NCI-H146 treated with DMSO at 0.1 percent for 48 hours (cell line): ENCODE data around the gene SRC.

Experiments used
- DNase-seq: peaks from one replicate; lab custom pipeline; 2025; ENCODE audit not compliant: unreplicated experiment; lab: John Stamatoyannopoulos, UW

SRC gene

DNA sequence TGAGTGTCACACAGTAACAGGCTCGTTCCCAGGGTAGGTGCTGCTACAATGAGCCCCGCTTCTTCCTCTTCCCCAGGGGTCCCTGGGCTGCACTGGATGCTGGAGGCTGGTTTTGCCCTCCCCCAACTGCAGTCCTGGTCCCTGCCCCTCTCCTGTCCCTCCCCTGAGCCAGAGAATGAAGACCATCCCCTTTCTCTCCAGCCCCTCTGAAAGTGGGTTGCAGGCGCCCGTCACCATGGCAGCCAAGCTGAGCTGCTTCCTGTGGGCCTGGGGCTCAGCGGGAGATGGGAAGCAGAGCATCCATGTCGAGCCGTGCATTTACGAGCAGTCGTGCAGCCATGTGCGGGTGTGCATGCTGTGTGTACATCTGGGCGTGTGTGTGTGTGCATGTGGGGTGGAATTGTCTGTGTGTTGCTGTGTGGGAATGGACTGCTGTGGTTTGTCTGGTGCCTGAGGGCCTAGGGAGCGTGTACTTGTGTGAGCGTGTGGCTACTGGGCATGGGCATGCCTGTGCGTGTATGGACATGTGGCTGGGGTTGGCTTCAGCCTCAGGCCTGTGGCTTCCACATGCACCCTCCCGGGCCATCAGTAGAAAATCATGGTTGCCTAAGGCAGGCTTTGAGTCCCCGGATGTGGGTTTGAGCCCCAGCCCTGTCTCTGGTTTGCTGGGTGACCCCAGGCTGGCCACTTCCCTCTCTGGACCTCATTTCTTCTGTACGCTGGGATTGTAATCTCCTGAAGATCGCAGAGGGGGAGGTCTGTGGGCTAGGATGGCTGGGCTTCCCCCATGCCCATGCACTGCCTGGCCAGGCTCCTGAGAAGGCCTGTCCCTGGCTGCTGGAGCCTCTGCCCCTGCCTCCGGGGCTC lies 48.8 kb downstream of the SRC start:
- no peak for DNase-seq

DNA sequence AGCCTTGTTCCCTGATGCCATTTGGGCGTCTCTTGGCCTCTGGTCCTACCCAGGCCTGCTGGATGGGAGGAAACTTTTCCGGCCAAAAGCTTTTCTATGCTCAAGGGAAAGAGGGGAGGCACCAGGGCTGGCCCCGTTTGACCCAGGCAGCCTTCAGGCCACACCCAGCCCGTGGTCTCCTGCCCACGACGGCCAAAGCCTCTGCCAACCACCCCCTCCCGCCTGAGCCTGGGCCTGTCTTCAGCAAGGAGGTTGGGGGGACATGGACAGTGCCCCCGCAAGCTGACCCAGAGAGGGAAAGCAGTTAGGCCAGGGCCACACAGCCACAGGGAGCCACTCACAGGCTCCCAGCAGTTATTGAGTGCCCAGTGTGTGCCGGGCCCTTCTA lies 49.5 kb downstream of the SRC start:
- no peak for DNase-seq

DNA sequence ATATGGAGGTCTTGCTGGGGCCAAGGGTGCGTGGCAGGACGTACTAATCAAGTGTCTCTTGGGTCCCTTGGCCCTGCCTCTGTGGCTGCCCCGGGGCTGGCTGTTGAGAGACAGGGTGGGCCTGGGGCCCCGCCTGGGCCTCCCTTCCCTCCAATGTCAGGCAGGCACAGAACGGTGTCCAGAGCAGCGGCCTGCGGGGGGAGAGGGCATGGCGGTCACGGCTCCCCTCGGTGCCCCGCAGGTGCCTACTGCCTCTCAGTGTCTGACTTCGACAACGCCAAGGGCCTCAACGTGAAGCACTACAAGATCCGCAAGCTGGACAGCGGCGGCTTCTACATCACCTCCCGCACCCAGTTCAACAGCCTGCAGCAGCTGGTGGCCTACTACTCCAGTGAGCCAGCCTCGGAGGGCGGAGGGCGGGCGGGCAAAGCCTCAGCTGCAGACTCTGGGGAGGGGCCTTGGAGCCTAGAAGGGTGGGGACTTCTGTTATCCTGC lies 50.0 kb downstream of the SRC start:
- no peak for DNase-seq

DNA sequence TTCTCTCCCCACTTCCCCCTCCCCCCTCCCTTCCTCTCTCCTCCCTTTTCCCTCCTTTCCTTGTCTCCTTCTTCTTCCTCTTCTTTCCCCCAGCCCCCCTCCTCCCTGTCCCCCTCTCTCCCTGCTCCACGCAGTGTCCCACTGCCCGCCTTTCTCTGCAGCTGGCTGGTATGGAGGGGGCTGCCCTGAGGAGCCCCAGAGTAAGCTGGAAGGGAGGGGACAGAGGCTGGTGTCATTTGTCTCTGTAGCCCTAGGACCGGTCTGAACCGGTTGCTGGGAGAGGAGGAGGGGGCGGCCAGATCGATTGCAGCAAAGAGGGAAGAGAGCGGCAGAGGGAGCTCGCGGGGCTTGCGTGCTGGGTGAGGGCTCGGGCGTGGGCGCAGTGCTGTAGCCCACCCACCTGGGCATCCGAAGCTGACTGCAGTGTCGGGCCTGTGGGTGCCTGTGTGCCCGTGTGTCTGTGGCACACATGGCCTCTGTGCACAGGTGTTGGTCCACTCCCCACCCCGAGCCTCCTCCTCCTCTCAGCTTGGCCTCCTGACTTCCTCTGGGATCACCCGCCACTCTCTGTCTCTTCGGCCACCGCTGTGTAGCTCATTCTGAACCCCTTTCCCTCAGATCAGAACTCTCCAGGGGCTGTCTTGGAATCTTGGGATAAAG lies 50.6 kb downstream of the SRC start:
- DNase-seq, result no peak

DNA sequence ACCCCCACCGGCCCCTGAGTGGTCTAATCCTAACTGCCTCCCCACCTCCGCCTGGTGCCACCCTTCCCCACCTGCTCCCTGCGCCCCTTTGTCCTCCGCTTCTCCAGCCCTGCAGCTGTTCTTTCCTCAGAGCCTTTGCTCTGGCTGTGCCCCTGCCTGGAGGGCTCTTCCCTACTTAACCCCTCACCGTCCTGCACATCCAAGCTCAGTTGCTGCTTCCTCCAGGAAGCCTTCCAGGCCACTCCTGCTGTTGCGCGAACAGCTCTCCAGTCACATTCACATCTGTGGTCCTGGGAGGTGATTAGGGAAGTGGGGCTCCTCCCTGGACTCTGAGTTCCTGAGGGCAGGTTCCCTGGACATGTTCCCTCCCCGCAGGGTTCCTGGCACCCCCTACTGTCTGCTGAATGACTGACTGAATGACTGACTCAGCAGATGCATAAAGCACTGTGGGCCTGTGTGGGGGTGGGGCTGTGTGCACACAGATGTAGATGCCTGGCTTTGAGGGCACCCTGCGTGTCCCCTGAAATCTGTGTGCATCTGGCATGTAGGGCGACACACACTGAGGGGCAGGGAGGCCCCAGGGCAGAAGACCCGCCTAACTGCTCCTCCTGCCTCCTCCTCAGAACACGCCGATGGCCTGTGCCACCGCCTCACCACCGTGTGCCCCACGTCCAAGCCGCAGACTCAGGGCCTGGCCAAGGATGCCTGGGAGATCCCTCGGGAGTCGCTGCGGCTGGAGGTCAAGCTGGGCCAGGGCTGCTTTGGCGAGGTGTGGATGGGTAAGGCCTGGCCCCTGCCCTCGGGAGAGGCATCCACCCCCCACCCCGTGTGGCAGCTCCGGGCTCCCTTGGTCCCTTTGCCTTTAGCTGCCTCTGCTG lies 51.4 kb downstream of the SRC start:
- DNase-seq, result no peak

DNA sequence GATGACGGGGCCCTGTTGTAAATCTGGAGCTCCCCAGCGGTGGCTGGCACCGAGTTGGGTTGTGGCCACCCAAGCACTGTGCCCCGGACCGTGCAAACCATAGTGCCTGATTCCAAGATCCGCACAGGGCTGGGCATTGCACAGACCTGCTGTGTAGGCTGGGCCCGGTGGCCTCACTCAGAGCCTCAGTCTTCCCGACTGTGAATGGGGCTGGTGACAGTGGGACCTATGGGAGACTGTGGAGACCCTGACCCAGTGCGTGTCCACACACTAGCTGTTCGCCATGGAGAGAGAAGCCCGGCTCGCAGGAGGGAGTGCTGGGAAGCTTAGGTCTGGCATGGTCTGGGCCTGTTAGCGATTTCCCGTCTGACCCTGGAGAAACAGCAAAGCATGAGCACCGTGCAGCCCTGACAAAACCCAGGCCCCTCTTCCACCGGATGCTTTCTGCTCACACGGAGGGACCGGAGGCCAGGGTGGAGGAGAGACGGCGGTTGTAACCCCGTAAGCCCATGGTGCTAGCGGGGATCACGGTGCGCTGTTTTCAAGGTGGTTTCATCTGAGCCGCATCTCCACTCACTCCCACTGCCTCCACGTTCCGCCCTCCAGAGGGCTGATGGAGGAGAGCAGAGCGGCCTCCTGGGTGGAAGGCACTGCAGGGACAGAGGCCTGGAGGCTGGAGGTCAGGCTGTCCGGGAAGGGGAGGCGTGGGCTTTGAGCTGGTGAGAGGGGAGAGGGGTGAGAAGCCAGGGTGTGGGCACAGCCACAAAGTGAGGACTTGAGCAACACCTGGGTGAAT lies 52.2 kb downstream of the SRC start:
- no peak for DNase-seq

DNA sequence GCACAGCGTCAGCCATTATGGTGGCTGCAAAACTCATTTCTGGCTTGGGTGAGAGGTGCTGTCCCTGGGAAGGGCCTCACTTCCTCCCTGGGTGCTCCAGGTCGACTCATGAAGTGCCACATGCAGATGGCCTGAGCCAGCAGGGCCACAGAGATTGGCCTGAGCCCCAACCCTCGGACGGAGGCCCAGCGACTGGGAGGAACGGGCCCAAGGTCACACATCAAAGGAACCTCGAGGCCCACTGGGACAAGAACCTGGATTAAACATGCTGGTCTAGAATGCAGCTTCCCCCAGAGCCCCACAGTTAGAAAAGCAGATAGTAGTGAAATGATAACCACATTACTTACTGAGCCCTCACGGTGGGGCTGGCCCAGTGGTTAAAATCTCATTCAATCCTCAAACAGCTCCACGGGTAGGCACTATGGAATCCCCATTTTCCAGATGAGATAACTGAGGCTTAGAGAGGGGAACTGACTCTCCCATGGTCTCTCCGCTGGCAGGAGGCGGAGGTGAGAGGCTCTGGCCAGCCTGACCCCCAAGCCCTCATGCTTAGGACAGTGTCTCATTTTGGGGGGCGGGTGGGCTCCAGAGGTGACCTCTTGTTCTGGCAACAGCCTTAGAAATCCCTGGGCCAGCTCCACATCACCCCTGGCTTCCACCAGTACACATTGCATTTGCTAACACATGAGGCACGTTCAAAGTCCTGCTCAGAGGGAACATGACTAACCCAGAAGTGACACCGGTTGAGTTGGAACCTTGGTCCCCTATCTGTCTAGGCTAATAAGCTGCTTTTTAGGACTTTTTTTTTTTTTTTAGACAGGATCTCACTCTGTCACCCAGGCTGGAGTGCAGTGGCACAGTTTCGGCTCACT lies 53.0 kb downstream of the SRC start:
- DNase-seq, result no peak

DNA sequence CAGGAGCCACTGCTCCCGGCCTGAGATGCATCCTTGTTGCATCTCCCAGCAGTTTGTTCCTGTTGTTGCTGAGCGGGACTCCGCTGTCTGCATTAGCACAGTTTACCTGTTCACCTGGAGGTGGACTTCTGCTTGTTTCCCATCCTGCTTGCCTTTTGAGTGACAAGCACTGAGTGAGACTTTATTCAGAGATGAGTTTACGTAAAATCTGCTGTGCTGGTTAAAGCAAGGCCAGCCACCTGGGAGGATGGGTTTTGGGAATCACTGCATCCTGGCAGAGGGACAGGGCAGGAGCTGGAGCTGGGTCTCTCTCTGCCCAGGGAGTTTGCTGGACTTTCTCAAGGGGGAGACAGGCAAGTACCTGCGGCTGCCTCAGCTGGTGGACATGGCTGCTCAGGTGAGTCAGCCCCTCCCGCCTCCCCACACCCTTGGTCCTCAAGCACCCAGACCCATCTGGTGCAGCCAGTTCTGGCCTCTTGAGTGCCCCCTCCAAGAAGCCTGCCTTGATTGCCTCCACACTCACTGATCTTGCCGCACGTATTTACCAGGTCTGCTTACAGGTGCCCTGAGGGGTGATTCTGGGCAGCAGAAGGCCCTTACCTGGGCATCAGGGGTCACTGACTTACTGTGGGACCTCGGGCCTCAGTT lies 55.5 kb downstream of the SRC start:
- DNase-seq, result no peak

DNA sequence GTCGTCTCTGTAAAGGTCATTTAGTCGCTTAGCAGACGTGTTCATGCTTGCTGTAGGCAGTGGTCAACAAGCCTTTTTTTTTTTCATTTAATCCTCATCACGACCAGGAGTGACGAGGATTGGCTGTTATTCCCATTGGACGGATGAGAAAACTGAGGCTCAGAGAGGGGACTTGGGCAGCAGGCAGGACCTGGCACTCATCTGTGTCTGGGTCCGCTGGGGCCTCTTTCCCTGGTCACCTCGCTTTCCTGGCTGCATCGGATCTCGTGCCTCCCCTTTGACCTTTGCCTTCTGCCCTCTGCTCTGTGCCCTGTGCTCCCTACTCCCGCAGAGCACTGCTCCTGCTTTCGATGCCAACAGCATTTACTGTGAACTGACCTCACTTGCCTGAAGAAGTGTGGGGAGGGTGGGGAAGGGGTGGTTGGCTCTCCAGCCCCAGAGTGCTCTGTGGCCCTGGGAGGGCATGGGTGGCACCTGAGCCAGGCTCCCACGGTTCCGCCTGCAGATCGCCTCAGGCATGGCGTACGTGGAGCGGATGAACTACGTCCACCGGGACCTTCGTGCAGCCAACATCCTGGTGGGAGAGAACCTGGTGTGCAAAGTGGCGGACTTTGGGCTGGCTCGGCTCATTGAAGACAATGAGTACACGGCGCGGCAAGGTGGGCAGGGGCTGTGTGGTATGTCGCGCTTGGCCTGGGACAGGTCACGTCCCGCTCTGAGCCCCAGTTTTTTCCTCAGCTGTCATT lies 56.2 kb downstream of the SRC start:
- no peak for DNase-seq

DNA sequence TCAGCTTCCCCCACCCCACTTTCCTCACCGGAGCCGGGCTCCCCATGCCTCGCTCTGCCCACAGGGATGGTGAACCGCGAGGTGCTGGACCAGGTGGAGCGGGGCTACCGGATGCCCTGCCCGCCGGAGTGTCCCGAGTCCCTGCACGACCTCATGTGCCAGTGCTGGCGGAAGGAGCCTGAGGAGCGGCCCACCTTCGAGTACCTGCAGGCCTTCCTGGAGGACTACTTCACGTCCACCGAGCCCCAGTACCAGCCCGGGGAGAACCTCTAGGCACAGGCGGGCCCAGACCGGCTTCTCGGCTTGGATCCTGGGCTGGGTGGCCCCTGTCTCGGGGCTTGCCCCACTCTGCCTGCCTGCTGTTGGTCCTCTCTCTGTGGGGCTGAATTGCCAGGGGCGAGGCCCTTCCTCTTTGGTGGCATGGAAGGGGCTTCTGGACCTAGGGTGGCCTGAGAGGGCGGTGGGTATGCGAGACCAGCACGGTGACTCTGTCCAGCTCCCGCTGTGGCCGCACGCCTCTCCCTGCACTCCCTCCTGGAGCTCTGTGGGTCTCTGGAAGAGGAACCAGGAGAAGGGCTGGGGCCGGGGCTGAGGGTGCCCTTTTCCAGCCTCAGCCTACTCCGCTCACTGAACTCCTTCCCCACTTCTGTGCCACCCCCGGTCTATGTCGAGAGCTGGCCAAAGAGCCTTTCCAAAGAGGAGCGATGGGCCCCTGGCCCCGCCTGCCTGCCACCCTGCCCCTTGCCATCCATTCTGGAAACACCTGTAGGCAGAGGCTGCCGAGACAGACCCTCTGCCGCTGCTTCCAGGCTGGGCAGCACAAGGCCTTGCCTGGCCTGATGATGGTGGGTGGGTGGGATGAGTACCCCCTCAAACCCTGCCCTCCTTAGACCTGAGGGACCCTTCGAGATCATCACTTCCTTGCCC lies 57.4 kb downstream of the SRC start:
- DNase-seq, result no peak

DNA sequence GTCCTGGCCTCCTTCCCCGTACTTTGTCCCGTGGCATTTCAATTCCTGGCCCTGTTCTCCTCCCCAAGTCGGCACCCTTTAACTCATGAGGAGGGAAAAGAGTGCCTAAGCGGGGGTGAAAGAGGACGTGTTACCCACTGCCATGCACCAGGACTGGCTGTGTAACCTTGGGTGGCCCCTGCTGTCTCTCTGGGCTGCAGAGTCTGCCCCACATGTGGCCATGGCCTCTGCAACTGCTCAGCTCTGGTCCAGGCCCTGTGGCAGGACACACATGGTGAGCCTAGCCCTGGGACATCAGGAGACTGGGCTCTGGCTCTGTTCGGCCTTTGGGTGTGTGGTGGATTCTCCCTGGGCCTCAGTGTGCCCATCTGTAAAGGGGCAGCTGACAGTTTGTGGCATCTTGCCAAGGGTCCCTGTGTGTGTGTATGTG lies 58.5 kb downstream of the SRC start:
- DNase-seq, result no peak

DNA sequence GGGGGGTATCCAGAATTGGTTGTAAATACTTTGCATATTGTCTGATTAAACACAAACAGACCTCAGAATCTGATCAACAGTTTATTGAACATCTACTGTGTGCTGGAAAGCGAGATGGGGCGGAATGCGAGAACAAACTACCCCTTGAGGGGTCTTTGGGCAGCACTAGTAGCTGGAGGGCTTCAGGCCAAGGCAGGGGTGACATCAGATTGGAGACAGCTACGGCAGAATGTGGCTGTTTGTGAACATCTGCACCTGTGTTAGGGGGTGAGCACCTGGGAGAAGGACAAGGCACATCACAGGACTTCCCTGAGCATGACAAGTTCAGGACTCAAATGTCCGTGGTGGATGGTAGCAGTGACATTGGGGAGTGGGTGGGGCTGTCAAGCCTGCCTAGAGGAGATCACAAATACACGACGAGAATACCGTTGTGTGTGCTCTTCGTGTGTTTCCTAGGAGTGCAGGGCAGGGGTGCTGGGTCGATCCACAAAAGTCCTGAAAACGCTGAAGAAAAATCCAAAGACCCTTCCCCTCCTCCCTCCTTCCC lies 59.5 kb downstream of the SRC start:
- DNase-seq, result no peak

DNA sequence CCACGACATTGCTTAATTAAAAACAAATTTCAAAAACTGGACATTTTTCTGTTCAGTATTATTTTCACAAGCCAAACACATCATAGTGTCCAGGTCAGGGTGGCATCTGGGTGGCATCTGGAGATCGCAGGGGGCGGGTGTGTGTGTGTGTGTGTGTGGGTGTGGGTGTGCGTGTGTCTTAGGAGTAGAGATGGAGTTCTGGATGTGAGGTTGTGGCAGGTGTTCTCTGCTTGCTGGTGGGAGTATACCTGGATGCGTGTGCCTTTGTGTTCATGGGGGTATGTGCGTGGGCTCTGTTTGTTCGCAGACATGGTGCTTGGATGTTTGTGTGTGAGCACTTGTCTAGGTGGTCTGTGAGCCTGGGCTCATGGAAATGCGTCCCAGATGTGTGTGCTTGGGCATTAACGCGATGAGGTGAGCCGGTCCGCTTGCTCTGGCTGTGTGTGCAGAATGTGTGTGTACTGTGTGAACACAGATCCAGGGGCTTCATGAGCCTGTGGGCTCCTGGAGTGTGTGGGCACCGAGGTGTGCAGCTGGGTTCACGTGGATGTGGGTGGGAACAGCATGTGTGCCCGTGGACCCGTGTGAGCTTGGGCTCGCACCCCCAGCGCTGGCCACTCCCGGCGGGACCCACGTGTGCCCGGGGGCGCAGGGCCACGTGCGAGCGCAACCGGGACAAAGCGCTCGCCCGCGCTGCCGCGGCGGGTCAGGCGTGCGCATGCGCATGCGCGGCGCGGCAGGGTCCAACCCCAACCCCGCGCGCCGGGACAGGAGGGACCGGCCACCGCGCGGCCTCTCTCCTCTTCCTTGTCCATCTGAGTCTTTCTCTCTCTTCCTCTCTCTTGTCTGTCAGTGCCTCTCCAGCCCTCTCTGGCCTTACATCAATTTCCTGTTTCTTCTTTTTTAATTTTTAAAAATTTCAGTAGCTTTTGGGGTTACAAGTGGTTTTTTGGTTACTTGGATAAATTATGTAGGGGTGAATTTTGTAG lies 60.4 kb downstream of the SRC start:
- peak; percentile 48 for DNase-seq

DNA sequence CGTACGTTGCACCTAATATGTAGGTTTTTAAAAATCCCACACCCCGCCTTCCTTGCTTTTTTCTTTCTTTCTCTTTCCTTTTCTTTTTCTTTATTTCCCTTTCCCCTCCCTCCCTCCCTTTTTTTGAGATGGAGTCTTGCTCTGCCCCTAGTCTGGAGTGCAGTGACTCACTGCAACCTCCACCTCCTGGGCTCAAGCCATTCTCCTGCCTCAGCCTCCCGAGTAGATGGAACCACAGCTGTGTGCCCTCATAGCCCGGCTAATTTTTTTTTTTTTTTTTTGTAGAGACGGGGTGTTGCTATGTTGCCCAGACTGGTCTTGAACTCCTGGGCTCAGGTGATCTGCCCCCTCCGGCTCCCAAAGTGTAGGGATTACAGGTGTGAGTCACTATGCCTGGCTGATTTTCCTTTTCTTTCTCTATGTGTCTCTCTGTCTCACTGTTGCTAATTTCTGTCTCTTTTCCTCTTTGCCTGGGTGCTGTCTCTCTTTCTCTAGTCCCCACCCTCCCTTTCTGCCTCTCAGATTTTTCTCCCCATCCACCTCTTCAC lies 61.2 kb downstream of the SRC start:
- DNase-seq, result no peak

DNA sequence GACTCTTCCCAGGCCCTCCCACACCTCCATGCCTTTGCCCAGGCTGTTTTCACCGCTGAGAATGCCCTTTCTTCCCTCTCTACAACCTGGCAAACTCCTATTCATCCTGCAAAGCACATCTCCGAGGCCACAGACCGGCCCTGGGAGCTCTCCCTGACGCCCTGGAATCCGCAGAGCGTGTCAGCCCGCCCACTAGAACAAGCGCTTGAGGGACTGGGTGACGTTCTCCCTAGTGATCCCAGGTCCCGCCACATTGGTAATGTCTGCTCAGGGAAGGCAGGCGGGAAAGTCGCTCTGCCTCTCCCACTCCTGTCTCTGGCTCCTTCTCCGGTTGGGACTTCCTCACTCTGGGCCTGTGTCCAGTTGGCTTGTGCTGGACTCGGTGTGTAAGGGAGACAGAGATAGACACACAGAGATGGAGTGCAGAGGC lies 61.6 kb downstream of the SRC start:
- no peak for DNase-seq
